Measurements from ENCODE around the gene TBC1D1. TPM values are rescaled to one million over a fixed set of nuclear protein-coding genes. Genes with fewer than 3 reads are reported as not detected.

Gene TBC1D1, protein sequence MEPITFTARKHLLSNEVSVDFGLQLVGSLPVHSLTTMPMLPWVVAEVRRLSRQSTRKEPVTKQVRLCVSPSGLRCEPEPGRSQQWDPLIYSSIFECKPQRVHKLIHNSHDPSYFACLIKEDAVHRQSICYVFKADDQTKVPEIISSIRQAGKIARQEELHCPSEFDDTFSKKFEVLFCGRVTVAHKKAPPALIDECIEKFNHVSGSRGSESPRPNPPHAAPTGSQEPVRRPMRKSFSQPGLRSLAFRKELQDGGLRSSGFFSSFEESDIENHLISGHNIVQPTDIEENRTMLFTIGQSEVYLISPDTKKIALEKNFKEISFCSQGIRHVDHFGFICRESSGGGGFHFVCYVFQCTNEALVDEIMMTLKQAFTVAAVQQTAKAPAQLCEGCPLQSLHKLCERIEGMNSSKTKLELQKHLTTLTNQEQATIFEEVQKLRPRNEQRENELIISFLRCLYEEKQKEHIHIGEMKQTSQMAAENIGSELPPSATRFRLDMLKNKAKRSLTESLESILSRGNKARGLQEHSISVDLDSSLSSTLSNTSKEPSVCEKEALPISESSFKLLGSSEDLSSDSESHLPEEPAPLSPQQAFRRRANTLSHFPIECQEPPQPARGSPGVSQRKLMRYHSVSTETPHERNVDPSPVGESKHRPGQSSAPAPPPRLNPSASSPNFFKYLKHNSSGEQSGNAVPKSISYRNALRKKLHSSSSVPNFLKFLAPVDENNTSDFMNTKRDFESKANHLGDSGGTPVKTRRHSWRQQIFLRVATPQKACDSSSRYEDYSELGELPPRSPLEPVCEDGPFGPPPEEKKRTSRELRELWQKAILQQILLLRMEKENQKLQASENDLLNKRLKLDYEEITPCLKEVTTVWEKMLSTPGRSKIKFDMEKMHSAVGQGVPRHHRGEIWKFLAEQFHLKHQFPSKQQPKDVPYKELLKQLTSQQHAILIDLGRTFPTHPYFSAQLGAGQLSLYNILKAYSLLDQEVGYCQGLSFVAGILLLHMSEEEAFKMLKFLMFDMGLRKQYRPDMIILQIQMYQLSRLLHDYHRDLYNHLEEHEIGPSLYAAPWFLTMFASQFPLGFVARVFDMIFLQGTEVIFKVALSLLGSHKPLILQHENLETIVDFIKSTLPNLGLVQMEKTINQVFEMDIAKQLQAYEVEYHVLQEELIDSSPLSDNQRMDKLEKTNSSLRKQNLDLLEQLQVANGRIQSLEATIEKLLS (N-terminal part only)
- 100 to 1,000 TPM in 2 of 4 donors, 10 to 100 TPM in 2; 66.2 to 120 (median 87.9) TPM for total RNA-seq

DNA sequence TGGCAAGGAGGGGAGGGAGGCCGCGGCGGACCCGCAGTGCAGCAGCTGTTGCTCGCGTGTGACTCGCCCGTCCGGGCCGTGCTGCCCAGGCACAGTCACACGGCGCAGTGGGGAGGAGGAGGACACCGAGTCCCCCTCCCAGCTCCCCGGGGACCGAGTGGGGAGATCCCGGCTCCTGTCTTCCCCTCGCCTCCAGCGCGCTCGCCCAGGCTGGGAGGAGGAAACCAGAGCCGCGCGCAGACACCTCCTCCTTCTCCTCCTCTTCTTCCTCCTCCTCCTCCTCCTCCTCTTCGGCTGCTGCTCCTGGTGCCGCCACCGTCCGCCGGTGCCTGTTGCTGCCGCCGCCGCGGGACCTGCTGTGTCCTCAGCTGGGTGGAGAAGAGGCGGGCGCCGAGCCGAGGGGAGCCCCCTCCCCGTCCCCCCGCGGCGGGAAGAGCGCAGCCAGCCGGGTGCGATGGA, at the start of gene TBC1D1:
TBC1D1 (plus strand) TSS at position 284 of the 459 bp plus-strand sequence. CDS start 11,012 bp downstream, outside the sequence.
- no peak for TF ChIP-seq POLR2A (IDR thresholded peaks at IDR 0.05)
- TF ChIP-seq, protein P1, sequence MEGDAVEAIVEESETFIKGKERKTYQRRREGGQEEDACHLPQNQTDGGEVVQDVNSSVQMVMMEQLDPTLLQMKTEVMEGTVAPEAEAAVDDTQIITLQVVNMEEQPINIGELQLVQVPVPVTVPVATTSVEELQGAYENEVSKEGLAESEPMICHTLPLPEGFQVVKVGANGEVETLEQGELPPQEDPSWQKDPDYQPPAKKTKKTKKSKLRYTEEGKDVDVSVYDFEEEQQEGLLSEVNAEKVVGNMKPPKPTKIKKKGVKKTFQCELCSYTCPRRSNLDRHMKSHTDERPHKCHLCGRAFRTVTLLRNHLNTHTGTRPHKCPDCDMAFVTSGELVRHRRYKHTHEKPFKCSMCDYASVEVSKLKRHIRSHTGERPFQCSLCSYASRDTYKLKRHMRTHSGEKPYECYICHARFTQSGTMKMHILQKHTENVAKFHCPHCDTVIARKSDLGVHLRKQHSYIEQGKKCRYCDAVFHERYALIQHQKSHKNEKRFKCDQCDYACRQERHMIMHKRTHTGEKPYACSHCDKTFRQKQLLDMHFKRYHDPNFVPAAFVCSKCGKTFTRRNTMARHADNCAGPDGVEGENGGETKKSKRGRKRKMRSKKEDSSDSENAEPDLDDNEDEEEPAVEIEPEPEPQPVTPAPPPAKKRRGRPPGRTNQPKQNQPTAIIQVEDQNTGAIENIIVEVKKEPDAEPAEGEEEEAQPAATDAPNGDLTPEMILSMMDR (IDR thresholded peaks at IDR 0.05): no peak
- peak; percentile 57 to 70 (median 62) for DNase-seq
- peaks cover 0 to 9% (median 3%) of the 10 kb centered on the region in 4 donors for H3K4me1 ChIP-seq
- no peaks in the 10 kb centered on the region for H3K27me3 ChIP-seq
- H3K27ac ChIP-seq: peak within 1 kb of the TSS; percentile 81 to 94 (median 88)
- H3K4me3 ChIP-seq: peak within 1 kb of the TSS; percentile 80 to 96 (median 83)
- H3K36me3 ChIP-seq: no peaks in the 10 kb centered on the region
- no peaks in the 10 kb centered on the region for H3K9me3 ChIP-seq

DNA sequence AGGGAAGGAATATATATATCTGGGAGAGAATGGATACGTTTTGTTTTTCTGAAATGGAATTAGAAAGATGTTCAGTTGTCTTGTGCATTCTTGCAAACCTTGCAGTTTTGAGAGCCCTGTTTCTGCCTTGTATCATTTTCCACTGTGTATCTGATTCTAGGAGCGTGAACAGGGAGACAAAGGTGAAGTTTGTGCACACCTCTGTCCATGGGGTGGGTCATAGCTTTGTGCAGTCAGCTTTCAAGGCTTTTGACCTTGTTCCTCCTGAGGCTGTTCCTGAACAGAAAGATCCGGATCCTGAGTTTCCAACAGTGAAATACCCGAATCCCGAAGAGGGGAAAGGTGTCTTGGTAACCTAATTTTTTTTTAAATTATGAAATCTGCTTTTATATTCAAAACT, 46.7 kb upstream of the TBC1D1 start:
- no peak overlapping the region for H3K4me3 ChIP-seq
- no peak for DNase-seq
- peaks cover 0 to 75% (median 0%) of the 10 kb centered on the region in 3 donors for H3K36me3 ChIP-seq
- TF ChIP-seq POLR2A (IDR thresholded peaks at IDR 0.05): no peak
- TF ChIP-seq, protein P1 (IDR thresholded peaks at IDR 0.05): no peak
- H3K4me1 ChIP-seq: no peaks in the 10 kb centered on the region
- H3K9me3 ChIP-seq: no peaks in the 10 kb centered on the region
- H3K27me3 ChIP-seq: no peaks in the 10 kb centered on the region
- H3K27ac ChIP-seq: no peak overlapping the region

DNA sequence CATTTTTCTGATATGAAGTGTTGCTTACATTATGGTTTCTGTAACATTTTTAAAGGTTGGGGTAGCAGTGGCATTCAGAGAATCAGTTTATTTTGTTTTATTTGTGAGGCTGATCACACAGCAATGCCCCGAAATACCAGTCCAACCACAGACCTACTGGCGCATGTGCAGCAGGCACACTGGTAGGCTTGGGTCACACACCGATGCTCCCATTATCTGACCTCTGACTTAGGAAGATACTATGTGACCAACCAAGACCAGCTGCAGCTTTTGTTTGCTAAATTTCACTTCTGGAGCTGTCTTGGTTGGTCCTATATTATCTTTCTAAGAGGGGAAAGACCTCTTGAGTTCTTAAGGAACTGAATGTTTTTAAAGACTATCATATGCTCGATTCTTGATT, 45.7 kb upstream of the TBC1D1 start:
- DNase-seq: no peak

DNA sequence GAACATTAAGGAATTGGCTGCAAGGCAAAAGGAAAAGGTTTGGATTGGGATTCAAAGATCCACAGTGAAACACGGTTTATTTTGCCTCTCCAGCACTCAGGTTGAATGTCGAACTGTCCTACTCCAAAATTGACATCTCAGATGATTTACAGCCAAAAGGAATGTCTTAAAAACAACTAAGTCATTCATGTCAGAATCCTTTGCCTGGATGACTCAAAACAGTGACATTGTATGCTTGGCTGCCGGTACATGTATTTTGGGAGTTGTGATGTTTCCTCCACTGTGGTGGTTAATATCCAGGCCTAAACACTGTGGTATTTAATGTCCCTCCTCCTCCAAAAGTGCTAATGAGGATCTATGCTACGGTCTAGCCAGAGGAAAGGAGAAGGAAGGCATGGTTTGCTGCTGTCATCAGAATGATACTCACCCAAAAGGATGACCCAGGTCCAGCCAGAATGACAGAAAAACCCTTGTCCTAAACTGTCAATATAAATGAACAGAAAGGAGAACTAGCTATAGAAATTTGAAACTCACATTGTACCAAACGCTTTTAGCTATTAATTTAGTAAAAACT, 43.5 kb upstream of the TBC1D1 start:
- Histone ChIP-seq H3K4me1 (no peaks in the 10 kb centered on the region), H3K9me3 (no peaks in the 10 kb centered on the region), H3K36me3 (peaks cover 0 to 68% (median 0%) of the 10 kb centered on the region in 3 donors), H3K4me3 (no peak overlapping the region), H3K27ac (no peak overlapping the region), H3K27me3 (no peaks in the 10 kb centered on the region)
- TF ChIP-seq, protein P1 (IDR thresholded peaks at IDR 0.05): no peak
- TF ChIP-seq POLR2A (IDR thresholded peaks at IDR 0.05): no peak
- no peak for DNase-seq

More for the DNA sequence above, 45.7 kb upstream of the TBC1D1 start:
- TF ChIP-seq POLR2A (IDR thresholded peaks at IDR 0.05): no peak
- TF ChIP-seq, protein P1 (IDR thresholded peaks at IDR 0.05): no peak
- no peaks in the 10 kb centered on the region for H3K9me3 ChIP-seq
- H3K27me3 ChIP-seq: no peaks in the 10 kb centered on the region
- no peaks in the 10 kb centered on the region for H3K4me1 ChIP-seq
- H3K4me3 ChIP-seq: no peak overlapping the region
- H3K27ac ChIP-seq: no peak overlapping the region
- peaks cover 0 to 75% (median 0%) of the 10 kb centered on the region in 3 donors for H3K36me3 ChIP-seq

DNA sequence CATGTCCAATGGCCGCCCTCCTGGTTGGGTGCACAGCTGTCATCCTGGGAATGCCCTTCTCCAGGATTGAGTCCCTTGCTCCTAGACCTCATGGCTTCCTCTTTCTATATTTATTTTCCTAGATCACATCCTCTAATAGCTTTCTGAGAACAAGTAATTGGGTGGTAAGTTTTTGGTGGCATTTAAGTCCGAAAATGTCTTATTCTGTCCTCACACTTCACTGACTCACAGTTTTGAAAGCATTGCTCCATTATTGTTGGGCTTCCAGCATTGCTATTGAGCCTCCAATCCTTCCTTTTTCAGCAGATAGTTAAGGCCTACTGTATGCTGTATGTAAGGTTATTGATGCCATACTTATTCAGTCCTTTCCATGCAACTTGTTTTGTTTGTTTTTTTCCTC, 38.5 kb upstream of the TBC1D1 start:
- no peak overlapping the region for H3K4me3 ChIP-seq
- no peaks in the 10 kb centered on the region for H3K4me1 ChIP-seq
- TF ChIP-seq, protein P1 (IDR thresholded peaks at IDR 0.05): no peak
- TF ChIP-seq POLR2A (IDR thresholded peaks at IDR 0.05): no peak
- H3K27me3 ChIP-seq: no peaks in the 10 kb centered on the region
- H3K36me3 ChIP-seq: peaks cover 0 to 49% (median 0%) of the 10 kb centered on the region in 3 donors
- H3K27ac ChIP-seq: no peak overlapping the region
- no peak for DNase-seq
- H3K9me3 ChIP-seq: no peaks in the 10 kb centered on the region
